Adrenal gland (tissue), 12 donors: ENCODE results near the gene M6PR. TPM values are rescaled to one million over a fixed set of nuclear protein-coding genes. Genes with fewer than 3 reads are reported as not detected.

Experiments
- DNase-seq, 7 donors: peaks; one replicate each; pipeline ENCODE4 v3.0.0-alpha.2; 2019 to 2020
- H3K27ac ChIP-seq, 5 donors: fragments of 200-600 bp; sonication (generic) in 4 of 5; 1 replicate in 3 of 5; 2 replicates in 2 of 5; pipeline versions ENCODE4 v1.5.1 to v1.8.0; 2016 to 2020; ENCODE audit warnings: mild to moderate bottlenecking in 1 of 5
- H3K27me3 ChIP-seq: fragments of 200-600 bp; 2 replicates; pipeline ENCODE4 v1.8.0; 2021
- H3K36me3 ChIP-seq, 2 donors: fragments of 200-600 bp; replicated peaks in 1 of 2; 1 replicate in 1 of 2; 2 replicates in 1 of 2; pipeline versions ENCODE4 v1.5.1 to v1.8.0; 2018 to 2022
- H3K4me1 ChIP-seq, 2 donors: fragments of 200-600 bp; replicated peaks in 1 of 2; 1 replicate in 1 of 2; 2 replicates in 1 of 2; pipeline versions ENCODE4 v1.5.1 to v1.8.0; 2018 to 2021
- H3K4me3 ChIP-seq, 4 donors: fragments of 200-600 bp; sonication (generic) in 3 of 4; one replicate each; pipeline ENCODE4 v1.5.1; 2016 to 2018
- H3K9me3 ChIP-seq, 3 donors: fragments of 200-600 bp; sonication (generic) in 1 of 3; replicated peaks in 1 of 3; 1 replicate in 2 of 3; 2 replicates in 1 of 3; pipeline versions ENCODE4 v1.5.1 to v1.8.0; 2016 to 2021
- CTCF ChIP-seq, 6 experiments: fragments of 450-650 bp in 4 of 6; fragments of 200-600 bp in 2 of 6; sonication (generic) in 1 of 6; IDR thresholded peaks; 1 replicate in 5 of 6; 2 replicates in 1 of 6; pipeline versions ENCODE4 v1.5.1 to v1.8.0; 2016 to 2021; ENCODE audit warnings: antibody characterized with exemption in 6 of 6, mild to moderate bottlenecking in 2 of 6, moderate library complexity in 1 of 6
- POLR2A ChIP-seq, 2 donors: fragments of 450-650 bp; IDR thresholded peaks; one replicate each; pipeline ENCODE4 v1.6.1; 2017; ENCODE audit warnings: antibody characterized with exemption in 2 of 2, mild to moderate bottlenecking in 2 of 2, moderate library complexity in 1 of 2
- WGBS, 4 donors: extraction: QIAGEN DNeasy Blood & Tissue Kit in 2 of 4; methylation state at CpG; one replicate each; pipeline versions ENCODE4 v1.1.5 to v1.1.7; 2013 to 2017; 5-methylcytosine and 5-hydroxymethylcytosine counted together
- intact Hi-C, 2 donors: fragments of 100-400 bp; cut with DNase I; formaldehyde crosslinking; loops; one replicate each; pipeline versions ENCODE4 v1.14.1 to v1.15.0; 2022 to 2023
- polyA plus RNA-seq, 3 donors: library from polyadenylated mRNA; stranded (reverse); fragments of 200-250 nt in 2 of 3; fragments of 350-450 nt in 1 of 3; fragmentation: Illumina TruSeq in 1 of 3; extraction: RNeasy Lipid Tissue Mini Kit (QIAGEN cat#74804) in 1 of 3; gene quantifications; one replicate each; pipeline ENCODE4 v1.2.3, GENCODE V29; 2013 to 2014
- total RNA-seq, 9 donors: library from RNA; depleted of rRNA in 4 of 9; stranded (reverse); fragments of >200 nt in 4 of 9; fragments of 120-200 nt in 1 of 9; fragmentation: NEBNext Ultra II Directional in 1 of 9; extraction: Animal tissue kit (Norgen Biotek cat#: 25700) in 1 of 9; gene quantifications; one replicate each; pipeline versions ENCODE4 v1.1.0 to v1.2.4, GENCODE V29; 2013 to 2023
- donor health status: healthy with polysubstance abuse.
- donor health status: Bipolar disorder and iron deficiency.
- donor health status: DM: yes; HTN: yes; CAD: no.
- donor health status: DM: no; HTN: no; CAD: no.
- donor health status: DM: no; HTN: no; CAD: no.
- donor health status: DM: yes; HTN: yes; CAD: no.

Gene M6PR
- total and polyA plus RNA-seq, 12 donors, result 48.8 to 194 (median 135) TPM

- H3K27me3 ChIP-seq, result no peaks in the 10 kb centered on the region
- intact Hi-C loops, result loop anchor here (5.0 to 10.0 kb wide), 2 partner anchors 81 to 83 kb away; no protein-coding TSS in a partner anchor
- 90 to 95% (median 93%) methylated on average over 8 of the region's 8 CpGs for WGBS, 4 donors
- DNase-seq, result no peak
- H3K27ac ChIP-seq, result no peak overlapping the region
- H3K9me3 ChIP-seq, result no peaks in the 10 kb centered on the region
- peaks cover 6 to 7% of the 10 kb centered on the region in 2 donors for H3K4me1 ChIP-seq
- no peaks in the 10 kb centered on the region for H3K36me3 ChIP-seq
- TF ChIP-seq CTCF (IDR thresholded peaks at IDR 0.05) (no peak), POLR2A (IDR thresholded peaks at IDR 0.05) (no peak)
- no peak overlapping the region for H3K4me3 ChIP-seq
Observed at GRCh38 chr12:8953773-8954402, 4.4 kb upstream of the M6PR start.

GRCh38 chr12:8951744-8952143, 2.3 kb upstream of the M6PR start:
- intact Hi-C loops, result loop anchor here (5.0 to 10.0 kb wide), 2 partner anchors 83 to 86 kb away; no protein-coding TSS in a partner anchor
- 59 to 75% (median 69%) methylated on average over 1 of the region's 1 CpG for WGBS, 4 donors
- TF ChIP-seq CTCF (IDR thresholded peaks at IDR 0.05) (no peak), POLR2A (IDR thresholded peaks at IDR 0.05) (no peak)

GRCh38 chr12:8950702-8951478, 1.4 kb upstream of the M6PR start:
- intact Hi-C loops, result loop anchor here (5.0 to 10.0 kb wide), 2 partner anchors 84 to 86 kb away; no protein-coding TSS in a partner anchor
- Histone ChIP-seq H3K36me3 (peaks cover 0 to 1% of the 10 kb centered on the region in 2 donors), H3K27me3 (no peaks in the 10 kb centered on the region), H3K9me3 (no peaks in the 10 kb centered on the region), H3K4me3 (peak overlapping the region in 1 of 4 donors; percentile 58), H3K27ac (peak overlapping the region in 3 of 5 donors; percentile 97 to 98 (median 98)), H3K4me1 (peaks cover 7 to 25% of the 10 kb centered on the region in 2 donors)
- TF ChIP-seq POLR2A (IDR thresholded peaks at IDR 0.05) (no peak), CTCF (IDR thresholded peaks at IDR 0.05) (peak in 3 of 6 experiments; percentile 13 to 38 (median 33))
- WGBS, 4 donors, result 27 to 34% (median 29%) methylated on average over 9 of the region's 9 CpGs
- DNase-seq, result no peak

More at GRCh38 chr12:8951744-8952143, 2.3 kb upstream of the M6PR start:
- no peak overlapping the region for H3K27ac ChIP-seq
- no peaks in the 10 kb centered on the region for H3K9me3 ChIP-seq
- no peaks in the 10 kb centered on the region for H3K27me3 ChIP-seq
- H3K4me3 ChIP-seq, result no peak overlapping the region
- H3K36me3 ChIP-seq, result no peaks in the 10 kb centered on the region
- DNase-seq, result no peak
- H3K4me1 ChIP-seq, result peaks cover 7 to 24% of the 10 kb centered on the region in 2 donors

GRCh38 chr12:8950221-8950527, 729 bp upstream of the M6PR start:
- intact Hi-C loops, result loop anchor here (5.0 to 10.0 kb wide), 2 partner anchors 85 to 87 kb away; no protein-coding TSS in a partner anchor
- no peak for TF ChIP-seq POLR2A (IDR thresholded peaks at IDR 0.05)
- TF ChIP-seq CTCF (IDR thresholded peaks at IDR 0.05), result no peak
- peak overlapping the region; percentile 96 to 98 (median 97) for H3K27ac ChIP-seq

More at GRCh38 chr12:8950221-8950527, 729 bp upstream of the M6PR start:
- H3K27me3 ChIP-seq, result no peaks in the 10 kb centered on the region
- peaks cover 0 to 8% of the 10 kb centered on the region in 2 donors for H3K36me3 ChIP-seq
- H3K4me3 ChIP-seq, result peak overlapping the region; percentile 30 to 83 (median 46)
- DNase-seq, result no peak
- WGBS, 4 donors, result 1 to 3% (median 2%) methylated on average over 7 of the region's 7 CpGs
- peaks cover 7 to 25% of the 10 kb centered on the region in 2 donors for H3K4me1 ChIP-seq
- no peaks in the 10 kb centered on the region for H3K9me3 ChIP-seq
